Upper lobe of left lung (tissue), 4 donors: ENCODE data around the gene POM121L2.

Source experiments
- CTCF ChIP-seq, 6 experiments: fragments of 450-650 bp in 4 of 6; fragments of 200-600 bp in 2 of 6; sonication (generic) in 2 of 6; IDR thresholded peaks; one replicate each; pipeline ENCODE4 v1.5.1; 2016 to 2019; ENCODE audit warnings: antibody characterized with exemption in 6 of 6
- POLR2A ChIP-seq, 4 donors: fragments of 450-650 bp; IDR thresholded peaks; one replicate each; pipeline ENCODE4 v1.5.1; 2016 to 2017; ENCODE audit warnings: antibody characterized with exemption in 4 of 4, mild to moderate bottlenecking in 2 of 4
- POLR2AphosphoS5 ChIP-seq, 2 donors: sonication (generic); formaldehyde crosslinking; IDR thresholded peaks; one replicate each; pipeline ENCODE4 v1.5.1; 2017; ENCODE audit warnings: antibody characterized with exemption in 2 of 2

- TF ChIP-seq CTCF (IDR thresholded peaks at IDR 0.05) (no peak), POLR2A (IDR thresholded peaks at IDR 0.05) (no peak), POLR2AphosphoS5 (IDR thresholded peaks at IDR 0.05) (no peak)
Measured at GRCh38 chr6:27294409-27294808, 17.7 kb downstream of the POM121L2 start.
